ENCODE results near the gene SFR1.

Gene SFR1

DNA sequence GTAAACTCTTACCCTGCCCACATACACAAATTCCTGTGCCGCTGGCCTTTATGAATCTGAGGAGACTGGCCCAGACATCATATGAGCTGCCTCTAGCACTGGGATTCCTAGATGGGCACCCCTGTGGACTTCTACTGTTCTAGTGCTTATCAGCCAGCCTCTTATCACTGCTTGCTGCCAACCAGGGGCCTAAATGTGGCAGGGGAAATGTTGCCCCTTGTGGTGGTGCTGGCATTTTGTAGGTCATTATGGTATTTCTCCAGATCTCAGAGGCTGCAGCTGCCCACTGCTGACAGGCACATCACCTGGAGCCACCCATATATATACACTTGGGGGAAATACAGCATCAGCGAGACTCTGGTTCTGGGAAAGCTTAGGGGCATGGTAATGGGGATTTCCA, 5.4 kb downstream of the SFR1 start:
- Histone ChIP-seq H3K4me1 (ENCODE audit: low read length) (peaks cover 5% of the 10 kb centered on the region), H3F3A (ENCODE audit: insufficient read depth, low read length) (peaks cover 2% of the 10 kb centered on the region; the same call in 1 of the 2 replicates), H3K9me3 (replicated peaks; ENCODE audit: insufficient read depth, low read length) (no peaks in the 10 kb centered on the region), H2AFZ (ENCODE audit: low read length) (no peak overlapping the region), H3K9me2 (replicated peaks; ENCODE audit: insufficient read depth, low read length) (no peaks in the 10 kb centered on the region), H3K9ac (ENCODE audit: low read length) (no peak overlapping the region), H3K4me3 (ENCODE audit: low read length) (no peak overlapping the region), H3K27ac (ENCODE audit: low read length) (no peak overlapping the region), H3K79me2 (ENCODE audit: low read length) (no peaks in the 10 kb centered on the region), H3K4me2 (ENCODE audit: low read depth, low read length) (no peak overlapping the region), H4K20me1 (ENCODE audit: insufficient read depth, low read length) (no peaks in the 10 kb centered on the region), H3K27me3 (replicated peaks; ENCODE audit: insufficient read depth, low read length) (no peaks in the 10 kb centered on the region), H3K36me3 (replicated peaks; ENCODE audit: insufficient read depth, low read length) (no peaks in the 10 kb centered on the region)
- no peak for TF ChIP-seq EZH2phosphoT487 (IDR thresholded peaks at IDR 0.05; ENCODE audit: low read length)
- TF ChIP-seq, protein P1, sequence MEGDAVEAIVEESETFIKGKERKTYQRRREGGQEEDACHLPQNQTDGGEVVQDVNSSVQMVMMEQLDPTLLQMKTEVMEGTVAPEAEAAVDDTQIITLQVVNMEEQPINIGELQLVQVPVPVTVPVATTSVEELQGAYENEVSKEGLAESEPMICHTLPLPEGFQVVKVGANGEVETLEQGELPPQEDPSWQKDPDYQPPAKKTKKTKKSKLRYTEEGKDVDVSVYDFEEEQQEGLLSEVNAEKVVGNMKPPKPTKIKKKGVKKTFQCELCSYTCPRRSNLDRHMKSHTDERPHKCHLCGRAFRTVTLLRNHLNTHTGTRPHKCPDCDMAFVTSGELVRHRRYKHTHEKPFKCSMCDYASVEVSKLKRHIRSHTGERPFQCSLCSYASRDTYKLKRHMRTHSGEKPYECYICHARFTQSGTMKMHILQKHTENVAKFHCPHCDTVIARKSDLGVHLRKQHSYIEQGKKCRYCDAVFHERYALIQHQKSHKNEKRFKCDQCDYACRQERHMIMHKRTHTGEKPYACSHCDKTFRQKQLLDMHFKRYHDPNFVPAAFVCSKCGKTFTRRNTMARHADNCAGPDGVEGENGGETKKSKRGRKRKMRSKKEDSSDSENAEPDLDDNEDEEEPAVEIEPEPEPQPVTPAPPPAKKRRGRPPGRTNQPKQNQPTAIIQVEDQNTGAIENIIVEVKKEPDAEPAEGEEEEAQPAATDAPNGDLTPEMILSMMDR (IDR thresholded peaks at IDR 0.05; ENCODE audit: low read length): peak; percentile 45
- DNase-seq: peak; percentile 44

DNA sequence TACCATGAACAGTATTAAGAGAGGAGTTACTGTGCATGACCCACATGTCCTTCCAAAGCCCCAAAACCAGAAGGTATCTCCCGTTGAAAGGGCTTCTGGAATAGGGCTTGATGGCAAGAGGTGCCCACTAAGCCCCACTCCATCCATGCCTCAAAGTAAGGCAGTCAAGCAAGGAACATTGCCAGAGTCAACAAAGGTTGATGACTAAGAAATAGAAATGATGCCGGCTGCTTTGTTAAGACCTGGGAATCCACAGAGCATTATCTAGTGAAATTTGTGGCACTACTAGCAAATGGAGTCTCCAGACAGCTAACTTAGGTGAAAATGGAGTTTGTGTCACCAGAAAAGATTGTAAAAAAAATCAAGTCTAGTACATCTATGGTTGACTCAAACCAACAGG, 6.2 kb downstream of the SFR1 start:
- Histone ChIP-seq H3K4me1 (ENCODE audit: low read length) (peaks cover 1% of the 10 kb centered on the region), H3K9me2 (replicated peaks; ENCODE audit: insufficient read depth, low read length) (no peaks in the 10 kb centered on the region), H3K4me2 (ENCODE audit: low read depth, low read length) (no peak overlapping the region), H3K27me3 (replicated peaks; ENCODE audit: insufficient read depth, low read length) (no peaks in the 10 kb centered on the region), H3K27ac (ENCODE audit: low read length) (no peak overlapping the region), H3K36me3 (replicated peaks; ENCODE audit: insufficient read depth, low read length) (no peaks in the 10 kb centered on the region), H3F3A (ENCODE audit: insufficient read depth, low read length) (no peaks in the 10 kb centered on the region), H2AFZ (ENCODE audit: low read length) (no peak overlapping the region), H3K9ac (ENCODE audit: low read length) (no peak overlapping the region), H3K4me3 (ENCODE audit: low read length) (no peak overlapping the region), H3K79me2 (ENCODE audit: low read length) (no peaks in the 10 kb centered on the region), H3K9me3 (replicated peaks; ENCODE audit: insufficient read depth, low read length) (no peaks in the 10 kb centered on the region), H4K20me1 (ENCODE audit: insufficient read depth, low read length) (no peaks in the 10 kb centered on the region)
- DNase-seq: no peak
- TF ChIP-seq, protein P1 (IDR thresholded peaks at IDR 0.05; ENCODE audit: low read length): no peak
- no peak for TF ChIP-seq EZH2 (optimal IDR thresholded peaks at IDR 0.05; ENCODE audit: low read depth, low read length)
- TF ChIP-seq EZH2phosphoT487 (IDR thresholded peaks at IDR 0.05; ENCODE audit: low read length): no peak

DNA sequence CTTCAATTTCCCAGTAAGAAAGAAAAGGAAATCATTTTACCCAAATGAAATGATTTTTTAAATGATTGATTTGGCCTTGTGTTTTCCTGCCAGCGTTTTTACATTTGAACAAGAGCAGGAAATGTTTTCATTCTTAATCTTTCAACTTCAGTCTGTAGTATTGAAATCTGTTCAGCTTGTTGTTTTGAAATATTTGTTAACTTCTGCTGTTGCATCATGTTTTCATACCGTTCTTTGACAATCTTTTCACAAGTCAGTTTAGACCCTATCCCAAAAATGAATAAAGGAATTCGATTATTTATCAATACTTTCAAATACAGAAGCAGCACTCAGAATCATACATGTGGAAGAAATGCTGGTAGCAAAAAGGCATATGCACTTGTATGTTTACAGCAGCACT, 8.1 kb downstream of the SFR1 start:
- Histone ChIP-seq H4K20me1 (ENCODE audit: insufficient read depth, low read length) (no peaks in the 10 kb centered on the region), H3K27ac (ENCODE audit: low read length) (no peak overlapping the region), H3K9me3 (replicated peaks; ENCODE audit: insufficient read depth, low read length) (no peaks in the 10 kb centered on the region), H3K27me3 (replicated peaks; ENCODE audit: insufficient read depth, low read length) (no peaks in the 10 kb centered on the region), H2AFZ (ENCODE audit: low read length) (no peak overlapping the region), H3K79me2 (ENCODE audit: low read length) (no peaks in the 10 kb centered on the region), H3K9ac (ENCODE audit: low read length) (no peak overlapping the region), H3K36me3 (replicated peaks; ENCODE audit: insufficient read depth, low read length) (no peaks in the 10 kb centered on the region), H3K9me2 (replicated peaks; ENCODE audit: insufficient read depth, low read length) (no peaks in the 10 kb centered on the region), H3K4me3 (ENCODE audit: low read length) (no peak overlapping the region), H3K4me2 (ENCODE audit: low read depth, low read length) (no peak overlapping the region), H3F3A (ENCODE audit: insufficient read depth, low read length) (no peaks in the 10 kb centered on the region), H3K4me1 (ENCODE audit: low read length) (no peaks in the 10 kb centered on the region)
- no peak for DNase-seq
- TF ChIP-seq, protein P1 (IDR thresholded peaks at IDR 0.05; ENCODE audit: low read length): no peak
- no peak for TF ChIP-seq EZH2phosphoT487 (IDR thresholded peaks at IDR 0.05; ENCODE audit: low read length)
- TF ChIP-seq EZH2 (optimal IDR thresholded peaks at IDR 0.05; ENCODE audit: low read depth, low read length): no peak

Data from MM.1S (cell line).